ENCODE data around the gene IL34.

IL34 gene

GRCh38 chr16:70646260-70647241, at the start of gene IL34:
IL34 (plus strand) TSS chr16:70646559; CDS start chr16:70646948, 389 bp downstream.
- Histone ChIP-seq H3K36me3 (no peaks in the 10 kb centered on the region), H3K27me3 (no peaks in the 10 kb centered on the region), H3K4me1 (no peaks in the 10 kb centered on the region; the same call in 1 of the 2 replicates), H3K9ac (no peak within 1 kb of the TSS), H3K4me3 (no peak within 1 kb of the TSS), H4K20me1 (no peaks in the 10 kb centered on the region), H3K9me3 (no peaks in the 10 kb centered on the region), H3K4me2 (no peak within 1 kb of the TSS), H3K27ac (no peak within 1 kb of the TSS)
- no peak for TF ChIP-seq Cebpa-rat (IDR thresholded peaks at IDR 0.05)

DNA sequence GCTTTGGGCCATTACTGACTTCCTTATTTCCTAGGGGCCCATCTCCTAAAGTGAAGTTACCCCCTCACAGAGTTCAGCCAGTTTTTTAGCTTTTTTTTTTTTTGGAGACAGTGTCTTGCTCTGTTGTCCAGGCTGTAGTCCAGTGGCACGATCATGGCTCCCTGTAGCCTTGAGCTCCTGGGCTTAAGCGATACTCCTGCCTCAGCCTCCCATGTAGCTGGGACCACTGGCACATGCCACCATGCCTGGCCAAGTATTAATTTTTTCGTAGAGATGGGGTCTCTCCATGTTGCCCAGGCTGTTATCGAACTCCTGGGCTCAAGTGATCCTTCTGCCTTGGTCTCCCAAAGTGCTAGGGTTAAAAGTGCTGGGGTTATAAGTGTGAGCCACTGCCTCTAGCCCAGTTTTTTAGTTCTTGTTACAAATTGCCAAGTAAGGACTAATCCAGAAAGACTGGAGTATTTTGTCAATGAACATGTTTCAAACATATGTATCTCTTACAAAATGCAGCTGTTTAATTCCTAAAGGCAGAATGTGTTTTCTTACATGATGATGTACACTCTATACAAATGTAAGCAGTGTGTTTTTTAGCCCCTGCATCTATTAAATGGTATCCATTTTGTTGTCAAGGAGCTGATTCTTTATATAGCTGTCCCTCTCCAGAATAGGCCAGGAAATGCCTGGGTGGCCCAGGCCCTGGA, 49.1 kb upstream of the IL34 start:
- H3K4me1 ChIP-seq = peaks cover 3% of the 10 kb centered on the region
- no peak overlapping the region for H3K27ac ChIP-seq
- no peak for TF ChIP-seq Cebpa-rat (IDR thresholded peaks at IDR 0.05)
- H3K9me3 ChIP-seq = no peaks in the 10 kb centered on the region
- H3K27me3 ChIP-seq = no peaks in the 10 kb centered on the region
- H4K20me1 ChIP-seq = no peaks in the 10 kb centered on the region
- no peaks in the 10 kb centered on the region for H3K36me3 ChIP-seq
- H3K4me2 ChIP-seq = no peak overlapping the region
- H3K4me3 ChIP-seq = no peak overlapping the region
- H3K9ac ChIP-seq = no peak overlapping the region

- no peak overlapping the region for H3K27ac ChIP-seq
- H3K36me3 ChIP-seq = no peaks in the 10 kb centered on the region
- no peak for TF ChIP-seq Cebpa-rat (IDR thresholded peaks at IDR 0.05)
- no peaks in the 10 kb centered on the region for H4K20me1 ChIP-seq
- no peak overlapping the region for H3K4me2 ChIP-seq
- no peak overlapping the region for H3K4me3 ChIP-seq
- no peaks in the 10 kb centered on the region for H3K9me3 ChIP-seq
- no peak overlapping the region for H3K9ac ChIP-seq
- H3K4me1 ChIP-seq = no peaks in the 10 kb centered on the region
- H3K27me3 ChIP-seq = no peaks in the 10 kb centered on the region
These were observed 47.3 kb upstream of the IL34 start for GRCh38 chr16:70598937-70599503.

- no peak overlapping the region for H3K4me3 ChIP-seq
- no peaks in the 10 kb centered on the region for H3K4me1 ChIP-seq
- H3K9ac ChIP-seq = no peak overlapping the region
- TF ChIP-seq Cebpa-rat (IDR thresholded peaks at IDR 0.05) = no peak
- no peak overlapping the region for H3K4me2 ChIP-seq
- no peaks in the 10 kb centered on the region for H3K9me3 ChIP-seq
- H4K20me1 ChIP-seq = no peaks in the 10 kb centered on the region
- no peaks in the 10 kb centered on the region for H3K36me3 ChIP-seq
- H3K27me3 ChIP-seq = no peaks in the 10 kb centered on the region
- no peak overlapping the region for H3K27ac ChIP-seq
These were observed 45.6 kb upstream of the IL34 start for GRCh38 chr16:70600730-70601129.

GRCh38 chr16:70601576-70602575, 44.5 kb upstream of the IL34 start:
- Histone ChIP-seq H3K9ac (no peak overlapping the region), H3K27ac (no peak overlapping the region), H3K36me3 (no peaks in the 10 kb centered on the region), H3K4me1 (no peaks in the 10 kb centered on the region), H3K4me3 (no peak overlapping the region), H3K4me2 (no peak overlapping the region), H3K27me3 (no peaks in the 10 kb centered on the region), H4K20me1 (no peaks in the 10 kb centered on the region), H3K9me3 (no peaks in the 10 kb centered on the region)
- TF ChIP-seq Cebpa-rat (IDR thresholded peaks at IDR 0.05) = no peak

DNA sequence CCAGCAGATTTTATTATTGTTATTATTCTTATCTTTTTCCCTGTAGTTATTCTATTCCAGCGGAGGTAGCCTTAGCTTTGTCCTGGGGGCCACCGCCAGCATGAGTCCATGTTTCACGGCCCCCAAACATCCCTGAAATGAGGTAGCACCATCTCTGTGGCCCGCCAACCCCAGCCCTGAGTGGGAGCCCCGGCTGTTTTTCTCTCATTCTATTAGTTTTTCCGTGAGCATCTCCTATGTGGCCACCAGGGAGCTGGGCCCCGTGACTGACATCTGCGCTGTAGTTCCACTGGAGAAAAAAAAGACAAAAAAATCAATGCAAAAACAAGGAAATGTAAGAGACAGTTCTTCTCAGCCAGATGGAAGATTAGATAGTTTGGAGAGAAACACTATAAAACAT, 43.5 kb upstream of the IL34 start:
- TF ChIP-seq Cebpa-rat (IDR thresholded peaks at IDR 0.05) = no peak
- H3K9me3 ChIP-seq = no peaks in the 10 kb centered on the region
- H3K4me1 ChIP-seq = no peaks in the 10 kb centered on the region
- no peak overlapping the region for H3K27ac ChIP-seq
- H3K4me3 ChIP-seq = no peak overlapping the region
- H4K20me1 ChIP-seq = no peaks in the 10 kb centered on the region
- no peaks in the 10 kb centered on the region for H3K27me3 ChIP-seq
- H3K4me2 ChIP-seq = no peak overlapping the region
- H3K9ac ChIP-seq = no peak overlapping the region
- no peaks in the 10 kb centered on the region for H3K36me3 ChIP-seq

GRCh38 chr16:70604407-70605282, 41.7 kb upstream of the IL34 start:
- no peak overlapping the region for H3K4me2 ChIP-seq
- no peaks in the 10 kb centered on the region for H3K4me1 ChIP-seq
- no peaks in the 10 kb centered on the region for H3K9me3 ChIP-seq
- H3K27ac ChIP-seq = no peak overlapping the region
- H3K9ac ChIP-seq = no peak overlapping the region
- no peaks in the 10 kb centered on the region for H3K27me3 ChIP-seq
- H4K20me1 ChIP-seq = no peaks in the 10 kb centered on the region
- TF ChIP-seq Cebpa-rat (IDR thresholded peaks at IDR 0.05) = no peak
- H3K36me3 ChIP-seq = no peaks in the 10 kb centered on the region
- H3K4me3 ChIP-seq = no peak overlapping the region

DNA sequence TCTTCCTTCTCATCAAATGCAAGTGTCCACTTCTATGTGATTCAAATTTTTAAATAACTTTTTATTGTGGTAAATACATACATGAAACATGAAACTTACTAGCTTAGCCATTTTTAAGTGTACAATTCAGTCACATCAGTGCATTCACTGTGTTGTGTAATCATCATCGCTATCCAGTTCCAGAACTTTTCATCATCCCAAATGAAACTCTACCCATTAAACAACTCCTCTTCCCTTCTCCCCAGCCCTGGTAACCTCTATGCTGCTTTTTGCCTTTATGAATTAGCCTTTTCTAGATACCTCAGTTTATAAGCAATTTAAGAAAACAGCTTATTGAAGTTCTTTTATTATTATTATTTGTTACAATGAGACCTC, 41.1 kb upstream of the IL34 start:
- Histone ChIP-seq H3K27ac (no peak overlapping the region), H3K36me3 (no peaks in the 10 kb centered on the region), H3K4me2 (no peak overlapping the region), H3K27me3 (no peaks in the 10 kb centered on the region), H3K9me3 (no peaks in the 10 kb centered on the region), H3K4me3 (no peak overlapping the region), H4K20me1 (no peaks in the 10 kb centered on the region), H3K4me1 (no peaks in the 10 kb centered on the region), H3K9ac (no peak overlapping the region)
- TF ChIP-seq Cebpa-rat (IDR thresholded peaks at IDR 0.05) = no peak
